ENCODE measurements around the gene DAAM1. TPM values are rescaled to one million over a fixed set of nuclear protein-coding genes. Genes with fewer than 3 reads are reported as not detected.
A peak's percentile ranks its signal among the peaks of the same experiment; 100 is the strongest.

The DAAM1 gene
- total RNA-seq, 6 donors from 2014 or later, result 34.4 to 94.4 (median 55.5) TPM

- ATAC-seq (ENCODE audit: low FRiP score in 2 of 2) (no peak), DNase-seq (no peak)
- no peak for TF ChIP-seq POLR2A (IDR thresholded peaks at IDR 0.05)
- no peak for TF ChIP-seq EP300 (IDR thresholded peaks at IDR 0.05)
- no peak for TF ChIP-seq POLR2AphosphoS5 (IDR thresholded peaks at IDR 0.05)
- no peak for TF ChIP-seq CTCF (IDR thresholded peaks at IDR 0.05)
- H3K4me1 ChIP-seq, result peaks cover 16 to 28% (median 24%) of the 10 kb centered on the region in 4 donors
- no peaks in the 10 kb centered on the region for H3K9me3 ChIP-seq
- H3K36me3 ChIP-seq, result peaks cover 0 to 8% (median 3%) of the 10 kb centered on the region in 4 donors
- H3K27me3 ChIP-seq, result no peaks in the 10 kb centered on the region
- H3K27ac ChIP-seq, result no peak overlapping the region
- H3K4me3 ChIP-seq, result no peak overlapping the region
Observed at GRCh38 chr14:59272633-59273032, 84.2 kb downstream of the DAAM1 start.

GRCh38 chr14:59273737-59274136 is 85.3 kb downstream of the DAAM1 start:
- no peak for DNase-seq
- H3K9me3 ChIP-seq, result no peaks in the 10 kb centered on the region
- no peak for TF ChIP-seq POLR2AphosphoS5 (IDR thresholded peaks at IDR 0.05)
- TF ChIP-seq POLR2A (IDR thresholded peaks at IDR 0.05), result no peak
- TF ChIP-seq CTCF (IDR thresholded peaks at IDR 0.05), result no peak
- TF ChIP-seq EP300 (IDR thresholded peaks at IDR 0.05), result no peak
- 79 to 83% methylated on average over 4 of the region's 4 CpGs for WGBS, 2 donors
- H3K4me3 ChIP-seq, result no peak overlapping the region
- ATAC-seq (ENCODE audit: low FRiP score in 2 of 2), result no peak
- H3K4me1 ChIP-seq, result peaks cover 16 to 34% (median 24%) of the 10 kb centered on the region in 4 donors
- H3K36me3 ChIP-seq, result peaks cover 0 to 7% (median 3%) of the 10 kb centered on the region in 4 donors
- no peaks in the 10 kb centered on the region for H3K27me3 ChIP-seq
- no peak overlapping the region for H3K27ac ChIP-seq

GRCh38 chr14:59274991-59275391 is 86.5 kb downstream of the DAAM1 start:
- ATAC-seq (ENCODE audit: low FRiP score in 2 of 2), result peak in 1 of 2 donors; percentile 25
- H3K36me3 ChIP-seq, result no peaks in the 10 kb centered on the region
- H3K27ac ChIP-seq, result peak overlapping the region in 1 of 4 donors; percentile 23
- DNase-seq, result peak in 1 of 2 donors; percentile 67
- H3K9me3 ChIP-seq, result no peaks in the 10 kb centered on the region
- 71 to 72% methylated on average over 3 of the region's 3 CpGs for WGBS, 2 donors
- no peak overlapping the region for H3K4me3 ChIP-seq
- no peaks in the 10 kb centered on the region for H3K27me3 ChIP-seq
- TF ChIP-seq CTCF (IDR thresholded peaks at IDR 0.05) (no peak), EP300 (IDR thresholded peaks at IDR 0.05) (no peak), POLR2AphosphoS5 (IDR thresholded peaks at IDR 0.05) (no peak), POLR2A (IDR thresholded peaks at IDR 0.05) (no peak)
- peaks cover 16 to 36% (median 24%) of the 10 kb centered on the region in 4 donors for H3K4me1 ChIP-seq

- peak in 1 of 2 donors; percentile 71 for ATAC-seq (ENCODE audit: low FRiP score in 2 of 2)
Observed at GRCh38 chr14:59275668-59276067, 87.2 kb downstream of the DAAM1 start.

More at GRCh38 chr14:59275668-59276067, 87.2 kb downstream of the DAAM1 start:
- Histone ChIP-seq H3K27ac (no peak overlapping the region), H3K27me3 (no peaks in the 10 kb centered on the region), H3K9me3 (no peaks in the 10 kb centered on the region), H3K4me1 (peaks cover 16 to 36% (median 24%) of the 10 kb centered on the region in 4 donors), H3K36me3 (no peaks in the 10 kb centered on the region), H3K4me3 (no peak overlapping the region)
- TF ChIP-seq POLR2AphosphoS5 (IDR thresholded peaks at IDR 0.05), result no peak
- no peak for TF ChIP-seq CTCF (IDR thresholded peaks at IDR 0.05)
- TF ChIP-seq EP300 (IDR thresholded peaks at IDR 0.05), result no peak
- TF ChIP-seq POLR2A (IDR thresholded peaks at IDR 0.05), result no peak
- DNase-seq, result no peak

All from upper lobe of left lung (tissue), 6 donors.